ENCODE results near the gene SERPINA5.

DNA sequence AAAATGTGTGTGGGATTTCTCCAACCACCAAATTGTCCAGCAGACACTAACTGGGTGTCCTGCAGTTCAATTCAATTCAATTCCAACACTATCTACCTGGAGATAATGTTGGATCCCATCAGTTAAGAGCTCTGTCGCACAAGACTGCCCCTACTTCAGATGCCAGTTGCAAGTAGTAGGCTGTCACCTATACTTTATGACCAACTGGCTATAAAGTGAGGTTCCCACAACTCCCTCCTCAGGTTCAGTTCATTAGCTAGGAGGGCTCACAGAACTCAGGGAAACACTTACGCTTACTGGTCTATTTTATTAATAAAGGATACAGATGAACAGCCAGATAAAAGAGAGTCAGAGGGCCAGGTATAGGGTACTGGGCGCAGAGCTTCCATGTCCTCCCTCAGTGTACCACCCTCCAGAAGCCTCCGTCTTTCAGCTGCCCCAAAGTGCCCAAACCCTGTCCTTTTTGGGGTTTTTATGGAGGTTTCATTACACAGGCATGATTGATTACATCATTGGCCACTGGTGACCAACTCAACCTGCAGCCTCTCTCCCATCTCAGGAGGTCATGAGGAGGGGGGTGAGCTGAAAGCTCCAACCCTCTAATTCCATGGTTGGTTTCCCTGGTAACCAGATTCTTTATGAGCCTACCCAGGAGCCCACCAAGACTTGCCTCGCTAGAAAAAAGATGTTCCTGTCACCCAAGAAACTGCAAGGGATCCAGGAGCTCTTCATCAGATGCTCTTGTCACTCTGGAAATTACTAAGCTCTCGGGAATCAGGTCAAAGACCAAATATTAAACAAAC, 7.5 kb upstream of the SERPINA5 start:
- TF ChIP-seq ARNTL (CRISPR knock-in tag; IDR thresholded peaks at IDR 0.05; ENCODE audit: borderline replicate concordance, low read depth) (no peak), CSDC2 (CRISPR knock-in tag; IDR thresholded peaks at IDR 0.05) (no peak), TCF4 (CRISPR knock-in tag; IDR thresholded peaks at IDR 0.05; ENCODE audit: borderline replicate concordance) (no peak), GLIS3 (CRISPR knock-in tag; IDR thresholded peaks at IDR 0.05) (no peak), ZFP3 (CRISPR knock-in tag; IDR thresholded peaks at IDR 0.05) (no peak), OSR1 (CRISPR knock-in tag; IDR thresholded peaks at IDR 0.05) (no peak), SNAI2 (CRISPR knock-in tag; IDR thresholded peaks at IDR 0.05) (no peak)
- TF ChIP-seq, protein P1, sequence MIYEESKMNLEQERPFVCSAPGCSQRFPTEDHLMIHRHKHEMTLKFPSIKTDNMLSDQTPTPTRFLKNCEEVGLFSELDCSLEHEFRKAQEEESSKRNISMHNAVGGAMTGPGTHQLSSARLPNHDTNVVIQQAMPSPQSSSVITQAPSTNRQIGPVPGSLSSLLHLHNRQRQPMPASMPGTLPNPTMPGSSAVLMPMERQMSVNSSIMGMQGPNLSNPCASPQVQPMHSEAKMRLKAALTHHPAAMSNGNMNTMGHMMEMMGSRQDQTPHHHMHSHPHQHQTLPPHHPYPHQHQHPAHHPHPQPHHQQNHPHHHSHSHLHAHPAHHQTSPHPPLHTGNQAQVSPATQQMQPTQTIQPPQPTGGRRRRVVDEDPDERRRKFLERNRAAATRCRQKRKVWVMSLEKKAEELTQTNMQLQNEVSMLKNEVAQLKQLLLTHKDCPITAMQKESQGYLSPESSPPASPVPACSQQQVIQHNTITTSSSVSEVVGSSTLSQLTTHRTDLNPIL (CRISPR knock-in tag; IDR thresholded peaks at IDR 0.05; ENCODE audit: low read depth): no peak
- TF ChIP-seq, protein P2, sequence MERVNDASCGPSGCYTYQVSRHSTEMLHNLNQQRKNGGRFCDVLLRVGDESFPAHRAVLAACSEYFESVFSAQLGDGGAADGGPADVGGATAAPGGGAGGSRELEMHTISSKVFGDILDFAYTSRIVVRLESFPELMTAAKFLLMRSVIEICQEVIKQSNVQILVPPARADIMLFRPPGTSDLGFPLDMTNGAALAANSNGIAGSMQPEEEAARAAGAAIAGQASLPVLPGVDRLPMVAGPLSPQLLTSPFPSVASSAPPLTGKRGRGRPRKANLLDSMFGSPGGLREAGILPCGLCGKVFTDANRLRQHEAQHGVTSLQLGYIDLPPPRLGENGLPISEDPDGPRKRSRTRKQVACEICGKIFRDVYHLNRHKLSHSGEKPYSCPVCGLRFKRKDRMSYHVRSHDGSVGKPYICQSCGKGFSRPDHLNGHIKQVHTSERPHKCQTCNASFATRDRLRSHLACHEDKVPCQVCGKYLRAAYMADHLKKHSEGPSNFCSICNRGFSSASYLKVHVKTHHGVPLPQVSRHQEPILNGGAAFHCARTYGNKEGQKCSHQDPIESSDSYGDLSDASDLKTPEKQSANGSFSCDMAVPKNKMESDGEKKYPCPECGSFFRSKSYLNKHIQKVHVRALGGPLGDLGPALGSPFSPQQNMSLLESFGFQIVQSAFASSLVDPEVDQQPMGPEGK (CRISPR knock-in tag; IDR thresholded peaks at IDR 0.05; ENCODE audit: borderline replicate concordance): no peak
- TF ChIP-seq, protein P3, sequence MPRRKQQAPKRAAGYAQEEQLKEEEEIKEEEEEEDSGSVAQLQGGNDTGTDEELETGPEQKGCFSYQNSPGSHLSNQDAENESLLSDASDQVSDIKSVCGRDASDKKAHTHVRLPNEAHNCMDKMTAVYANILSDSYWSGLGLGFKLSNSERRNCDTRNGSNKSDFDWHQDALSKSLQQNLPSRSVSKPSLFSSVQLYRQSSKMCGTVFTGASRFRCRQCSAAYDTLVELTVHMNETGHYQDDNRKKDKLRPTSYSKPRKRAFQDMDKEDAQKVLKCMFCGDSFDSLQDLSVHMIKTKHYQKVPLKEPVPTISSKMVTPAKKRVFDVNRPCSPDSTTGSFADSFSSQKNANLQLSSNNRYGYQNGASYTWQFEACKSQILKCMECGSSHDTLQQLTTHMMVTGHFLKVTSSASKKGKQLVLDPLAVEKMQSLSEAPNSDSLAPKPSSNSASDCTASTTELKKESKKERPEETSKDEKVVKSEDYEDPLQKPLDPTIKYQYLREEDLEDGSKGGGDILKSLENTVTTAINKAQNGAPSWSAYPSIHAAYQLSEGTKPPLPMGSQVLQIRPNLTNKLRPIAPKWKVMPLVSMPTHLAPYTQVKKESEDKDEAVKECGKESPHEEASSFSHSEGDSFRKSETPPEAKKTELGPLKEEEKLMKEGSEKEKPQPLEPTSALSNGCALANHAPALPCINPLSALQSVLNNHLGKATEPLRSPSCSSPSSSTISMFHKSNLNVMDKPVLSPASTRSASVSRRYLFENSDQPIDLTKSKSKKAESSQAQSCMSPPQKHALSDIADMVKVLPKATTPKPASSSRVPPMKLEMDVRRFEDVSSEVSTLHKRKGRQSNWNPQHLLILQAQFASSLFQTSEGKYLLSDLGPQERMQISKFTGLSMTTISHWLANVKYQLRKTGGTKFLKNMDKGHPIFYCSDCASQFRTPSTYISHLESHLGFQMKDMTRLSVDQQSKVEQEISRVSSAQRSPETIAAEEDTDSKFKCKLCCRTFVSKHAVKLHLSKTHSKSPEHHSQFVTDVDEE (CRISPR knock-in tag; IDR thresholded peaks at IDR 0.05): no peak
